NOMO-1 treated with dmso at 0.1 percent for 144 hours (cell line): ENCODE results near the gene SV2B.

Experiments used
- DNase-seq: peaks from one replicate; lab custom pipeline; 2025; ENCODE audit not compliant: unreplicated experiment; lab: John Stamatoyannopoulos, UW

Gene SV2B

DNA sequence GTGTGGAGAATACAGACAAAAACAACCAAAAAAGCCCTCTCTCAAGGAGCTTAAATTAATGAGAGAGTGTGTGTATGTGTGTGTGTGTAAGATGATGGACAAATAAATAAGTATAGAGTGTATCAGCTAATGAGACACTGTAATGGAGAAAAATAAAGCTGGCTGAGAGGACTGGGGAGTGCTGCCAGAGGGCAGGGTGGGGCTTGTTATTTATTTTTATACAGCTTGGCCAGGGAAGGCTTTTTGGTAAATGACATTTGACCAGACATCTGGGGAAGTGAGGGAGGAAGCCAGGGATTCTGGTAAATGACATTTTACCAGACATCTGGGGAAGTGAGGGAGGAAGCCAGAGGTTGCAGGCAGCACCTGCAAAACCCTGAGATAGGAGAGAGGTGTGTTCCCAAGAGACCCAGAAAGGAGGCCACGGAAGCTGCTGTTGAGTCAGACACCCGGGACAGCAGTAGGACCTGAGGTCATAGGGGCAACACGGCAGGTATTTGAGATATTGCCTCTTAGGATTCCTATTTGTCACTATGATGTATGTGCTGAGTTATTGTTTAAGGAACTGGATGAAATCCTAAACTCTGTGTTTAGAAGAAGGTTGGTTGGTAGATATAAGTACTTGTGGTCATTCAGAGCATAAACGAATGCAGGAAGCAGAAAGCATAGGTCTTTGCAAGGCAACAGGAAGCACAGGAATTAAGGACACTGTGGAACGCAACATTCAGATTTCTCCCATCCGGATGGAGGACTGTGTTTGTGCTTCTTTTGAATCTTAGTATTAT is 2.7 kb downstream of the SV2B start:
- no peak for DNase-seq

GRCh38 chr15:91104111-91104510 is 4.1 kb downstream of the SV2B start:
- no peak for DNase-seq

GRCh38 chr15:91108421-91108820 is 8.4 kb downstream of the SV2B start:
- no peak for DNase-seq

DNA sequence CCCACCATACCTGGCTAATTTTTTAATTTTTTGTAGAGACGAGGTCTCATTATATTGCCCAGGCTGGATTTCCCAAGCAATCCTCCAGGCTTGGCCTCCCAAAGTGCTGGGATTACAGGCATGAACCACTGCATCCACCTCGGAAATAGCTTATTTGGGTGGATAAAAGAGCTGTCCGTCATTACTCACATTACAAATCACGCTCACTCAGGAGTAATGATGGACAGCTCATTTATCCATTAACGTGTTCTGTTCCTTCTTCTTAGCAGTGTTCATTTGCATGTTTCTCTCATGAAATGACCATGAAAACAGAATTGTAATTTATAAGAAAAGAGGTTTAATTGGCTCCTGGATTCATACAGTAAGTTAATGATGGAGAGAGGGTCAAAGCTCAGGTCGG is 9.8 kb downstream of the SV2B start:
- DNase-seq: no peak

DNA sequence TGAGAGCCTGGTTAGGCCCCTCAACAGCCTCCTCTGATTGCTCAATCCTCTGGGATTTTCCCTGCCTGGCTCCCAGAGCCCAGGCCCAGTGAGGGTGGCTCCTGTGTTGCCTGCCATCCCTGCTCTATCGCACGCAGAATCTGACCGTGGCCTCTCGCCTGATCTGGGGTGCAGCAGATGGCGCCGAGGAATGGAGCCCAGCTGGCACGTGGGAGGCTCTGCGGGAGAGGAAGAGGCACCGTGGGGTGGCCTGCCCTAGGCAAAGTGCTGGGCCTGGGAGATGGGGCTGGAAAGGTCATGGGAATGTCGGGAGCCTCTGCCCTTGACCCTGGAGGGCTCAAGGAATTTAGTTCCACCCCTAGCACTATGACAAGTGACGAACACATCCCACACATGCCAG is 10.3 kb downstream of the SV2B start:
- no peak for DNase-seq

DNA sequence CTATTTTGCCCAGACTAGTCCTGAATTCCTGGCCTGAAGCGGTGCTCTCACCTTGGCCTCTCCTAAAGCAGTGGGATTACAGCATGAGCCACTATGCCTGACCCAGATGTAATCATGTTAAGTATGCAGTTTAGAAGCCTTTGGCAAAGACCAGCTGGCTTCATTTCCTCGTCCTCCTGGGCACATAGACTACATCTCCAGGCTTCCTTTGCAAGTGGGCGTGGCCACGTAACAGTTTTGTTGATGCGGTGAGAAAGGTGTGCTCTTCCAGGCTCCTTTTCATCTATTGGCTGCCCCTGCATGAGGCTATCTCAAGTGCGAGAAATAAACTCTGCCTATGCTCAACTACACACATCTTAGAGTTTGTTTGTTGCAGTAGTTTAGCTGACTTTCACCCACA is 13.0 kb downstream of the SV2B start:
- DNase-seq: no peak

DNA sequence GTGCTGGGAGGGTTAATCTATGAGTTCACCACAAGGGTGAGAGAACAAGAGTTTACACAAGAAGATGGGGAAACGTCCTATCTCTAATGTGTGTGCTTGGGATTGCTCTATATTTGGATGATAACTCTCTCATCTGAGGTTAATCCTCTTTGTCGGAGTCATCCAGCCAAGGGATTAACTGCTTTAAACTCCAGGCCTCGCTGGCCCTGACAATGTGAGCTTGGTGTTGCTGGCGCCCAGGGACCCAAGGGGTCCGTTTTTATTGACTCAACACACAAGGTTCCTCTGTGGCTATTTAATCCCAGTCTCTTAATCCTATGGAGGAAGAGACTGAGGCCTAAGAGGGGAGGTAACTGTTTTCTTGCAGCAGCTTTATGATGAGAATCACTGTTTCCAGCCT is 14.2 kb downstream of the SV2B start:
- DNase-seq: no peak

- DNase-seq: no peak
These were observed 16.3 kb downstream of the SV2B start for GRCh38 chr15:91116113-91117067.

- no peak for DNase-seq
These were observed 17.3 kb downstream of the SV2B start for GRCh38 chr15:91117375-91117774.

DNA sequence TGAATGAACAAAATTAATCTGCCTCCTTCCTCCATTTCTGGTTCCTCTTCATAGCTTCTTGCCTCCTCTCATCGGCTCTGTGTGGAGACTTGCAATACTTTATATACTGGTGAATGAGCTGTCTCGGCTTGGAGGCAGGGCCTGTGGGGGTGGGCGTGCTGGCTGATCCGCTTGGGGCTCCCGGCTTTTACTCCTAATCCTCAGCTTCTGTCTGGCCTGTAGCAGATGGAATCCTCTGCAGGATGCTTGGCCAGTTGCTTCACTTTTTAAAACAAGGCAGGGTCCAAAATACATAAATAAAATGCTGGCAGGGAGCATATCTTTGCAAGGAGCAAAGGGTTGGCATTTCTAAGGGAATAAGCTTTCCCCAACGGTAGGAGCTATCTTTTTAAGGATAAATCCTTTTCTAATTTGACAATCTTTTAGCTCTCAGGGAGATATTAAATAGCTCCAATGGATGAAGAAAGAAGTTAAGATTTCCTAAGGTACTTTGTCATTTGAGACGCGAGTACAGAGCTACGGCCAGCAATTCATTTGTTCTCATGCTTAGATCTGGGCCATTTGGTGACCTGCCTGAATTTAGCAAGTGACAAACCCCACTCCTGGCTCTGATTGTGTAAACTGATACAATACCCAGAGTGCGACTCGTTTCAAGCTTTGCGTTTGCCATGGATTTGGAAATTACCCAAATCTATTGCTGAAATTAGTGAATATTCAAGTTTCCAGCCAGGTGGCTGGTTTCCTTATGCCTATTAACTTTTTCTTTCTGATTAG is 18.9 kb downstream of the SV2B start:
- DNase-seq: no peak

GRCh38 chr15:91122296-91122695 is 22.2 kb downstream of the SV2B start:
- no peak for DNase-seq

- no peak for DNase-seq
These were observed 24.1 kb downstream of the SV2B start for GRCh38 chr15:91124132-91124531.

DNA sequence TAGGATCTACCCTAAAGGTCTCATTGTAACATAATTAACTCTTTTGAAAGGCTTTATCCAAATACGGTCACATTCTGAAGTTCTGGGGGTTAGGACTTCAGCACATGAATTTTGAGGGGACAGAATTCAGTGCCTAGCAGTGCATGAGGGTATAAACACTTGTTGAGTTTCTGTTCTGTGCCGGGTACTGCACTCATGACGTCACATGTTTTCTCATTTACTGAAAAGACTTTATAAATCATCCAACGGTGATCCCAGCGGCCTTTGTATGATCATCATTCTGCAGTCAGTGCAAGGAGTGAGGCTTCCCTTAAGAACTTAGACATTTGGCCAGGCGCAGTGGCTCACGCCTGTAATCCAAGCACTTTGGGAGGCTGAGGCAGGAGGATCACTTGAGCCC is 25.1 kb downstream of the SV2B start:
- no peak for DNase-seq

DNA sequence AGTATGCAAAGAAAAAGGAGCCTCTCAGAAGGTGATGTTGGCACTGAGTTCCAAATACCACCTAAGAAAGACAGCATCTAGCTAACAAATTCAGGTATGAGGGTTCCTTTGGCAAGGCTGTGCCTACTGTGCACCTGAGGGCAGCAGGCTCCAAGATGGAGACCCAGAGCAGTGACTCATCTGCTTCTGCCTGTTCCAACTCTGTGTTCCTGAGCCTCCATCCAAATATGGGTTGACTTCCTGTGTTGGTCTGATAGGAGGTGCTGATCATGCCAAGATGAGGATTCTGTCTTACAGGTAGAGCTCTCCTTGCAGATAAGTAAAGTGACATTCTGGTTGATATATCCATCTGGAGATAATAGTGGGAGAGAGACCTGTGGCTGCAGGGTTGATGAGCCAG is 26.0 kb downstream of the SV2B start:
- no peak for DNase-seq

DNA sequence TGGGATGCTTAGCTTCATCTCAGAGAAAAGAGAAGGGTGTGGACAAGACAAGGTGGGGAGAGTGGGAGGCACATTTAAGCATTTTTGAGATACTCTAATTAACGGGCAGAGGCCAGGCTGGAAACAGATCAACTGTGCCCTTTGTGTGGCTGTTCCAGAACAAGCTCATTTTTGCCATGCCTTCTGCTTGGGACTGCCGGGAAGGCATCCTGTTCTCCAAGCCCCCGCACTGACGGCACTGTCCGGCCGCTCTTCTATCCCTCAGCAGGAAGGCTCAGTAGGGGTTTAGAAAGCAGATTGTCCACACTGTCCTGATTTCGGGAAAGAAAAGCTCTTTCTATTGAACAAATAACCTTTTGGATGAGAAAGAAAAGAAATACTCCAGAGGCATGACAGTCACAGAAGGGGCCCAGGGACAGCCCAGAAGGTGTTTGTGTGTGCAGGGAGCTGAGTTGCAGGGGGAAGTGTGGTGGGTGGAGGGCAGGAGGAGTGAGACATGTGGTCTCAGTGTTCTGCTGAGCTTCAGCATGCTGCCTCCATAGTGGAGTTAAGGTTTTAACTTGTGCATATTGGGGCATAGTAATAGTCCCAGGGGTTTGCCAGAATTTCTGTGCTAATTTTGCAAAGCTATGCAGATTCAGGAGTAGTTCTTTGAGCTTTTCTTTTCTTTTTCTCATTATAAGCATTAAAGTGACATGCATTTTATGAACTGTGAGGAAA is 27.3 kb downstream of the SV2B start:
- no peak for DNase-seq

GRCh38 chr15:91128016-91128415 is 28.0 kb downstream of the SV2B start:
- DNase-seq: no peak

DNA sequence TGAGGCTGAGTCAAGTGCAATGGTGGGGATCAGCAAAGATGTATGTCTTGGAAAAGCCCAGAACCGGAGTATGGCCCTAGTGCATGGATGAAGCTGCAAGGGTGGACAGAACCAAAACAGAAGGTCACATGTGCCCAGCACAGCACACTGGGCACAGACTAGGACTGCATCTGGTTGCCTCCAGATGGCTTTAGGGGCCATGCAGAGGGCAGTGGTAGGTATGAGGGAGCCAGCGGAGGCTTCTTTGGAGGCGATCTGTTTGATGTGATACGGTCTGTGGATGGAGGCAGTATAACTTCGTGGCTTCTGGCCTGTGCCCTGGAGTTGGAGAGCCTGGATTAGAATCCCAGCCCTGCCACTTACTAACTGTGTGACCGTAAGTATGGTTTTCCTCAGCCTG is 29.4 kb downstream of the SV2B start:
- no peak for DNase-seq

GRCh38 chr15:91132079-91132478 is 32.0 kb downstream of the SV2B start:
- no peak for DNase-seq

GRCh38 chr15:91133511-91133910 is 33.5 kb downstream of the SV2B start:
- no peak for DNase-seq

- no peak for DNase-seq
These were observed 35.4 kb downstream of the SV2B start for GRCh38 chr15:91135201-91136130.
